Common myeloid progenitor, CD34-positive (primary cell): ENCODE measurements around the gene HAPLN2.

Experiments
- CTCF ChIA-PET: fragments of 350-600 bp; sonication (Branson Sonifier 250); formaldehyde crosslinking; loops from one replicate; lab custom pipeline; 2021; ENCODE audit warnings: antibody characterized with exemption; lab: Charles Lee
- POLR2A ChIA-PET: fragments of 350-600 bp; sonication (Branson Sonifier 250); formaldehyde crosslinking; loops from one replicate; lab custom pipeline; 2021; ENCODE audit warnings: antibody characterized with exemption; lab: Charles Lee
- DNase-seq, 3 donors: peaks; one replicate each; pipeline versions ENCODE4 v3.0.0 to v3.0.0-alpha.2; 2013
- H3K27ac ChIP-seq, 2 experiments: 1 replicate in 1 of 2; 2 replicates in 1 of 2; pipeline ENCODE4 v1.7.0; 2013; ENCODE audit warnings: inconsistent platforms in 2 of 2, low read length in 2 of 2, mild to moderate bottlenecking in 2 of 2, low read depth in 1 of 2, moderate library complexity in 1 of 2; ENCODE audit not compliant: severe bottlenecking in 2 of 2, insufficient read depth in 1 of 2, poor library complexity in 1 of 2
- H3K27me3 ChIP-seq, 5 experiments: replicated peaks in 2 of 5; 1 replicate in 3 of 5; 2 replicates in 2 of 5; pipeline versions ENCODE4 v1.6.1 to v1.7.0; 2013; ENCODE audit warnings: low read length in 4 of 5, mild to moderate bottlenecking in 2 of 5, moderate library complexity in 2 of 5, inconsistent platforms in 1 of 5; ENCODE audit not compliant: insufficient read depth in 5 of 5, control insufficient read depth in 4 of 5
- H3K36me3 ChIP-seq, 4 experiments: 1 replicate in 2 of 4; 2 replicates in 2 of 4; pipeline versions ENCODE4 v1.6.1 to v1.7.0; 2013; ENCODE audit warnings: low read length in 3 of 4, control low read depth in 1 of 4, mild to moderate bottlenecking in 1 of 4; ENCODE audit not compliant: control insufficient read depth in 4 of 4, insufficient read depth in 4 of 4
- H3K4me1 ChIP-seq, 4 experiments: 1 replicate in 3 of 4; 2 replicates in 1 of 4; pipeline versions ENCODE4 v1.6.1 to v1.7.1; 2013; ENCODE audit warnings: low read length in 3 of 4, mild to moderate bottlenecking in 3 of 4, control low read depth in 1 of 4, inconsistent platforms in 1 of 4, moderate library complexity in 1 of 4; ENCODE audit not compliant: control insufficient read depth in 4 of 4, insufficient read depth in 4 of 4; ENCODE audit errors: control extremely low read depth in 1 of 4
- H3K4me3 ChIP-seq, 7 experiments: 1 replicate in 4 of 7; 2 replicates in 3 of 7; pipeline versions ENCODE4 v1.5.1 to v1.7.0; 2013; ENCODE audit warnings: mild to moderate bottlenecking in 7 of 7, low read length in 6 of 7, moderate library complexity in 6 of 7, inconsistent platforms in 2 of 7, low read depth in 2 of 7, control low read depth in 1 of 7; ENCODE audit not compliant: insufficient read depth in 4 of 7, control insufficient read depth in 1 of 7; ENCODE audit errors: extremely low read depth in 1 of 7
- H3K9me3 ChIP-seq, 5 experiments: 1 replicate in 4 of 5; 2 replicates in 1 of 5; pipeline versions ENCODE4 v1.6.1 to v1.7.1; 2013; ENCODE audit warnings: low read length in 4 of 5, mild to moderate bottlenecking in 2 of 5, inconsistent platforms in 1 of 5, low read depth in 1 of 5, moderate library complexity in 1 of 5; ENCODE audit not compliant: control insufficient read depth in 4 of 5, insufficient read depth in 2 of 5; ENCODE audit errors: control extremely low read depth in 1 of 5
- WGBS: methylation state at CpG from one replicate; pipeline ENCODE4 v1.1.5; 2013; ENCODE audit not compliant: insufficient coverage; 5-methylcytosine and 5-hydroxymethylcytosine counted together

HAPLN2 gene

GRCh38 chr1:156645666-156646065 lies 26.5 kb downstream of the HAPLN2 start:
- H3K27me3 ChIP-seq, result peaks cover 4 to 84% (median 46%) of the 10 kb centered on the region in 5 experiments
- DNase-seq, result no peak
- peaks cover 8 to 35% (median 34%) of the 10 kb centered on the region in 4 experiments for H3K4me1 ChIP-seq
- ChIA-PET CTCF (interaction anchor here (1.5 to 18.3 kb wide), 3 partner anchors 11 to 29 kb away, joined by 3 to 275 read pairs (median 72); no protein-coding TSS in a partner anchor), POLR2A (no interaction called here)
- no peak overlapping the region for H3K4me3 ChIP-seq
- H3K9me3 ChIP-seq, result no peaks in the 10 kb centered on the region
- H3K36me3 ChIP-seq, result no peaks in the 10 kb centered on the region
- WGBS, result 86% methylated on average over 1 of the region's 1 CpG
- no peak overlapping the region for H3K27ac ChIP-seq

- CTCF ChIA-PET, result interaction anchor here (9.4 to 18.3 kb wide), 2 partner anchors 10 to 18 kb away, joined by 72 to 275 read pairs; no protein-coding TSS in a partner anchor
- POLR2A ChIA-PET, result no interaction called here
- H3K4me1 ChIP-seq, result peaks cover 6 to 27% (median 26%) of the 10 kb centered on the region in 4 experiments
- no peak overlapping the region for H3K4me3 ChIP-seq
- no peak overlapping the region for H3K27ac ChIP-seq
- no peak for DNase-seq
- 9% methylated on average over 28 of the region's 51 CpGs for WGBS
- no peaks in the 10 kb centered on the region for H3K9me3 ChIP-seq
- H3K36me3 ChIP-seq, result no peaks in the 10 kb centered on the region
- H3K27me3 ChIP-seq, result peaks cover 4 to 84% (median 37%) of the 10 kb centered on the region in 5 experiments
Observed at GRCh38 chr1:156646738-156647211, 27.6 kb downstream of the HAPLN2 start.

GRCh38 chr1:156647351-156647750 lies 28.1 kb downstream of the HAPLN2 start:
- H3K4me3 ChIP-seq, result no peak overlapping the region
- no peak for DNase-seq
- H3K4me1 ChIP-seq, result peaks cover 6 to 23% (median 21%) of the 10 kb centered on the region in 4 experiments
- H3K27me3 ChIP-seq, result peaks cover 4 to 83% (median 36%) of the 10 kb centered on the region in 5 experiments
- no peaks in the 10 kb centered on the region for H3K36me3 ChIP-seq
- 91% methylated on average over 8 of the region's 10 CpGs for WGBS
- H3K27ac ChIP-seq, result no peak overlapping the region
- H3K9me3 ChIP-seq, result no peaks in the 10 kb centered on the region
- ChIA-PET CTCF (interaction anchor here (9.4 to 18.3 kb wide), 2 partner anchors 10 to 18 kb away, joined by 72 to 275 read pairs; no protein-coding TSS in a partner anchor), POLR2A (no interaction called here)

- H3K9me3 ChIP-seq, result no peaks in the 10 kb centered on the region
- ChIA-PET POLR2A (interaction anchor here (0.9 kb wide), 1 partner anchor 11 kb away, joined by 3 read pairs; no protein-coding TSS in a partner anchor), CTCF (interaction anchor here (0.7 to 18.3 kb wide), 10 partner anchors 10 to 78 kb away, joined by 3 to 275 read pairs (median 4); partner anchors contain the start of genes HAPLN2 and NES)
- no peak overlapping the region for H3K27ac ChIP-seq
- H3K27me3 ChIP-seq, result peaks cover 0 to 85% (median 36%) of the 10 kb centered on the region in 5 experiments
- H3K4me3 ChIP-seq, result no peak overlapping the region
- H3K36me3 ChIP-seq, result no peaks in the 10 kb centered on the region
- 77% methylated on average over 10 of the region's 10 CpGs for WGBS
- H3K4me1 ChIP-seq, result peaks cover 0 to 11% (median 10%) of the 10 kb centered on the region in 4 experiments
- no peak for DNase-seq
Observed at GRCh38 chr1:156648496-156648895, 29.3 kb downstream of the HAPLN2 start.

- CTCF ChIA-PET, result interaction anchor here (0.7 to 18.3 kb wide), 10 partner anchors 9 to 77 kb away, joined by 3 to 275 read pairs (median 4); partner anchors contain the start of genes HAPLN2 and NES
- no peak overlapping the region for H3K27ac ChIP-seq
- DNase-seq, result peak in 1 of 3 donors; percentile 22
- H3K36me3 ChIP-seq, result no peaks in the 10 kb centered on the region
- 39% methylated on average over 2 of the region's 2 CpGs for WGBS
- POLR2A ChIA-PET, result interaction anchor here (0.9 kb wide), 1 partner anchor 11 kb away, joined by 3 read pairs; no protein-coding TSS in a partner anchor
- no peaks in the 10 kb centered on the region for H3K9me3 ChIP-seq
- peaks cover 0 to 90% (median 40%) of the 10 kb centered on the region in 5 experiments for H3K27me3 ChIP-seq
- H3K4me3 ChIP-seq, result no peak overlapping the region
- H3K4me1 ChIP-seq, result peaks cover 0 to 7% (median 5%) of the 10 kb centered on the region in 4 experiments
Observed at GRCh38 chr1:156648951-156649350, 29.7 kb downstream of the HAPLN2 start.

GRCh38 chr1:156652131-156652991 lies 33.1 kb downstream of the HAPLN2 start:
- WGBS, result 70% methylated on average over 10 of the region's 16 CpGs
- ChIA-PET POLR2A (no interaction called here), CTCF (interaction anchor here (0.8 to 18.3 kb wide), 7 partner anchors 8 to 42 kb away, joined by 3 to 275 read pairs (median 5); partner anchors contain the start of gene HAPLN2)
- Histone ChIP-seq H3K27ac (no peak overlapping the region), H3K9me3 (no peaks in the 10 kb centered on the region), H3K36me3 (no peaks in the 10 kb centered on the region), H3K27me3 (peaks cover 0 to 94% (median 45%) of the 10 kb centered on the region in 5 experiments), H3K4me1 (peaks cover 0 to 14% (median 12%) of the 10 kb centered on the region in 4 experiments), H3K4me3 (no peak overlapping the region)
- peak in 2 of 3 donors; percentile 55 to 67 for DNase-seq
